Left colon (tissue), 2 donors: ENCODE data around the gene AGAP5. TPM values are rescaled to one million over a fixed set of nuclear protein-coding genes. Genes with fewer than 3 reads are reported as not detected.
"Not testable (repeated sequence)": the region's sequence is repeated elsewhere in the genome, so short reads cannot be mapped to it uniquely, and the experiment has no call there.

Source experiments
- ATAC-seq: fragments of 200-7000 bp; cut with Tn5 transposase; one replicate; pipeline ENCODE4 v1.9.1; 2020; ENCODE audit warnings: mild to moderate bottlenecking, moderate library complexity
- DNase-seq, 2 donors: peaks; one replicate each; pipeline ENCODE4 v3.0.0-alpha.2; 2020
- intact Hi-C, 2 donors: fragments of 100-400 bp; cut with DNase I in 1 of 2; cut with micrococcal nuclease in 1 of 2; formaldehyde crosslinking; loops; one replicate each; pipeline versions ENCODE4 v1.11.2 to v1.14.0; 2022; cut with DNase I, micrococcal nuclease
- total RNA-seq, 2 donors: library from RNA; stranded (reverse); fragmentation: NEBNext Ultra II Directional; extraction: Animal tissue kit (Norgen Biotek cat#: 25700); gene quantifications; one replicate each; pipeline ENCODE4 v1.2.1, GENCODE V29; 2021
- donor health status: DM: no; HTN: no; CAD: no.
- donor health status: DM: yes; HTN: yes; CAD: no.

AGAP5 gene
- total RNA-seq, 2 donors from 2014 or later: 8.0 to 9.8 TPM

- ATAC-seq (no peak), DNase-seq (no peak)
- intact Hi-C loops: no loop called here
Observed at GRCh38 chr10:73716251-73716650, 18.3 kb upstream of the AGAP5 start.

- intact Hi-C loops, ATAC-seq, DNase-seq: not testable (repeated sequence)
Observed at GRCh38 chr10:73715179-73716156, 17.6 kb upstream of the AGAP5 start.

DNA sequence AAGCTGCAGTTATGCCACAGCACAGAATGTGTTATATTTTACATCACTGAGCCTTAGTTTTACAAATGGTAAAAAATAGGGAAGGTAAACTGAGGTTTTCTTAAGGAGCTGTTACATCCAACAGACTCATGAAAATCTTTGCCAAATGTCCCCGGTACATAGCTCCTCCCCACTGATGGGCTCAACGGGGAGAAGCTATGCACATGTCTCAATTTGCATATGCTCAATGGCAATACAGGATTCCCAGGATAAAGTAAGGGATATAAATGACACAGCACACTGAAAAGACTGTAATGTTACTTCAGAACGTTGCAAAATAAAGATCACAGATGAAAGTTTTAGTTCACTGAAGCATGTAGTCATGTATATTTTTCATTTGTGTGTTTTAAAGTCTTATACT, 16.6 kb upstream of the AGAP5 start:
- ATAC-seq, DNase-seq, intact Hi-C loops: not testable (repeated sequence)

DNA sequence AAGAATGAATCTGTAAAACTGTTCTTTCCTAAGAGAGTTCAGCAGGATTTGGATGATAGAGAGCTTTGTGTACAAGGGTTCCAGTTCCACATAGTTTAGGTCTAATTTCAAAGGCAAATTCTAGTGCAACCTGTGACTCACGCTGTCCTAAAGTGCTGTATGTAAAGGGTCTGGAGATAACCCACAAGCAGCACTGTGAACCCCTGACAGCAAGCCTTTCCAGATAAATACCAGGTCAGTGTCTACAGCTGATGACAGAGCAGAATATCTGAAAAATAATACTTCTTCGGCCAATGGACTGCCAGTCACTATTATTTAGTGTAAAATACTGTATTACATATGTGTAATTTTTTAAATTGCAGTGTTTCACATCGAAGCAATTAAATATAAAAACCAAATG, 16.0 kb upstream of the AGAP5 start:
- ATAC-seq, DNase-seq, intact Hi-C loops: not testable (repeated sequence)

GRCh38 chr10:73711683-73712082, 13.8 kb upstream of the AGAP5 start:
- DNase-seq, ATAC-seq, intact Hi-C loops: not testable (repeated sequence)

DNA sequence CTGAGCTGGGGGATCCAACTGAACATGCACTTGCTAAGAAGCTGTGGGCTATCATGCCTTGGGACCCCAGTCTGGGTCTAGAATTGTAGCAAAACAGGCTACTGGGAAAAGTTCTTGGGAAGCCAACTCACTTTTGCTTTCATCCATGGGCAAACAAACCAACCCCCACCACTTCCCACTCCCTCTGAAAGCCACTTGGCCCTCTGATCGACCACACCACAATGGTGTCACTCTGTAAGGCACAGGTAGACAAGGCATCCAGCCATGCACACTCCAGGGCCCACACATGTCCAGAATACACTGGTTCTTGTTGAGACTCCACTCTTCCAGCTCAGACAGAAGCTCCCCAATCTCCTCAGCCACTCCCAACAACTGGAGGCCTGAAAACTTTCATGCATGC, 10.2 kb upstream of the AGAP5 start:
- DNase-seq, ATAC-seq, intact Hi-C loops: not testable (repeated sequence)

DNA sequence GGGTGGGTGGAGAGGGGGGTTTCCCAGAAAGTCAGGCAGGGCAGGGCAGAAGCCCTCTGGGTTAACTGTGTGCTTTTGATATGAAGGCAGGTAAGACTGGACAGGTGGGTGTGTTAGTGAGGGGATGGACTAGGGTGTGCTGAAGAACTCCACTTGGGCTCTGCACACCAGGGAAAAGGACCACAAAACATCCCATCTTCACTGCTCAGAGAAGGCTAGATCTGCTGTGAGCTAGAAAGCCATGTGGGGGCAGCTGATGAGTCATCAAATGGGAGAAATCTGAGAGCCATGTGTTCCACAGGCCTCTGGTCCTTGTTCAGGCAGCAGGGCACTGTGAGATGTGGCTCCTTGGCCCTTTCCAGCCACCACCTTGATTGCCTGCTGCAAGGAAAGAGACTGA, 9.7 kb upstream of the AGAP5 start:
- intact Hi-C loops: not testable (repeated sequence)

GRCh38 chr10:73706488-73706887, 8.6 kb upstream of the AGAP5 start:
- DNase-seq, intact Hi-C loops, ATAC-seq: not testable (repeated sequence)

More for the DNA sequence above, 9.7 kb upstream of the AGAP5 start:
- DNase-seq, ATAC-seq: not testable (repeated sequence)

- DNase-seq, ATAC-seq, intact Hi-C loops: not testable (repeated sequence)
Observed at GRCh38 chr10:73705506-73706072, 7.7 kb upstream of the AGAP5 start.

- ATAC-seq, DNase-seq, intact Hi-C loops: not testable (repeated sequence)
Observed at GRCh38 chr10:73703924-73704323, 6.0 kb upstream of the AGAP5 start.

GRCh38 chr10:73698819-73699218, 910 bp upstream of the AGAP5 start:
- DNase-seq, intact Hi-C loops, ATAC-seq: not testable (repeated sequence)

DNA sequence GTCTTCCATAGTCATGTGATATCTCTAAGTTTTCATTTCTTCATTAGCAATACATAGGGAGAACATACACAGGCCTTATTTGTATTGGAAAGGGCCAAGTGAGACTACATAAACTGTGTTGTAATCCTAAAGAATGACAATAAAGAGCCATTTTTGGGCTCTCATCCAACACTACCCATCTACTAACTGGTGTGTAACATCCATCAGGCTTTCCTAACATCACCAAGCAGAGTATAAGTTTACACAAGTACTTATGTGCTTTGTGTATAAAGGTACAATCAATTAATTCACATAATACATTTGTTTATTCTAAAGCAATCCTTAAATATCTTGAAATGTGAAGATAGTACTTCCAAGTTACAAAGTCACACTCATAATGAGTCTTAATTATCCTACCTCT, 2.6 kb downstream of the AGAP5 start:
- ATAC-seq, DNase-seq, intact Hi-C loops: not testable (repeated sequence)

GRCh38 chr10:73690755-73691154, 7.2 kb downstream of the AGAP5 start:
- intact Hi-C loops, DNase-seq, ATAC-seq: not testable (repeated sequence)

GRCh38 chr10:73689596-73689995, 8.3 kb downstream of the AGAP5 start:
- intact Hi-C loops, ATAC-seq, DNase-seq: not testable (repeated sequence)

DNA sequence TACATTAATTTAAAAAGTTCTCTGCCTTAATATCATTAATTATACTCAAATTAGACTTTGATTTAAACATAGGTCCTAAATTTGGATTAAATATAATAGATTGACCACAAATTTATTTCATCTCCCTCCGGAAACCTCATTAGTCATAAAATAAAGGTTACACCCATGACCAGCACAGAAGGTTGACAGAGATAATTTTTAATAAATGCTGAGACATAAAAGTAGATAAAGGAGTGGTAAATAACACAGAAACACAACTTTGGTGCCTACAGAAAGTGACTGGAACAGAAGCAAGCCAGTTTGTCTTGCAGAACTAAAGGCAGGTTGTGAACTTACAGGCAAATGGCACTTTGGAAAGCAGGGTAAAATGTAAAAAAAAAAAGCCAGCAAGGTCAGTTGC, 10.3 kb downstream of the AGAP5 start:
- DNase-seq, intact Hi-C loops, ATAC-seq: not testable (repeated sequence)

GRCh38 chr10:73674546-73674945, 23.4 kb downstream of the AGAP5 start:
- intact Hi-C loops, DNase-seq, ATAC-seq: not testable (repeated sequence)

DNA sequence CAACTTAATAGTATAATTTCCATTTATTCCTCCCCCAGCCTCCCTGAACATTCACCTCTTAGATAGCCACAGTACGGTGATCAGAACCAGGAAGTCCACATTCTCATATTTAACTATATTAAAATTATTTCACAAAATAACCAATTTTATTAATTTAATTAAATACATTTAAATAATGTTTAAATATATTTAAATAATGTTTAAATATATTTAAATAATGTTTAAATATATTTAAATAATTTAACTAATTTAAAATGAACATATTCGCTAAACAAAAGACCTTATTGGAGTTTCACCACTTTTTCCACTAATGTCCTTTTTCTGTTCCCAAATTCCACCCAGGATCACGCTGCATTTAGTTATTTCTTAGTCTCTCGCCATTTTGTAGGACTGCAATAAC, 29.5 kb downstream of the AGAP5 start:
- ATAC-seq, DNase-seq, intact Hi-C loops: not testable (repeated sequence)

- ATAC-seq, intact Hi-C loops, DNase-seq: not testable (repeated sequence)
Observed at GRCh38 chr10:73666153-73666809, 31.6 kb downstream of the AGAP5 start.

GRCh38 chr10:73665581-73665980, 32.3 kb downstream of the AGAP5 start:
- DNase-seq, ATAC-seq, intact Hi-C loops: not testable (repeated sequence)
